SK-N-SH treated with all-trans-retinoic acid at 6 μM for 48 hours (cell line): ENCODE measurements around the gene GORASP1.

Experiments used
- ATAC-seq: fragments of 200-7000 bp; cut with Tn5 transposase; 3 replicates; pipeline ENCODE4 v1.9.1; 2020; ENCODE audit warnings: mild to moderate bottlenecking, moderate library complexity
- ARNTL ChIP-seq: fragments of 450-650 bp; formaldehyde crosslinking; IDR thresholded peaks from 2 replicates; pipeline ENCODE4 v1.5.0; 2020; ENCODE audit warnings: low read depth, mild to moderate bottlenecking, moderate library complexity, borderline replicate concordance
- BACH2 ChIP-seq: fragments of 250-450 bp; sonication (Bioruptor Pico); IDR thresholded peaks from 2 replicates; pipeline ENCODE4 v1.9.0; 2021; ENCODE audit warnings: mild to moderate bottlenecking, borderline replicate concordance
- CSDC2 ChIP-seq: fragments of 250-450 bp; sonication (Bioruptor Pico); IDR thresholded peaks from 2 replicates; pipeline ENCODE4 v1.5.0; 2020; ENCODE audit warnings: mild to moderate bottlenecking, moderate library complexity
- GLIS3 ChIP-seq: fragments of 250-450 bp; sonication (Bioruptor Pico); IDR thresholded peaks from 2 replicates; pipeline ENCODE4 v1.5.0; 2020; ENCODE audit warnings: mild to moderate bottlenecking, moderate library complexity
- ISL1 ChIP-seq: fragments of 250-450 bp; sonication (Bioruptor Pico); IDR thresholded peaks from 2 replicates; pipeline ENCODE4 v2.1.2; 2022; ENCODE audit warnings: mild to moderate bottlenecking, moderate library complexity
- OSR1 ChIP-seq: fragments of 250-450 bp; sonication (Bioruptor Pico); IDR thresholded peaks from 2 replicates; pipeline ENCODE4 v1.8.0; 2022; ENCODE audit warnings: moderate library complexity, mild to moderate bottlenecking, inconsistent platforms
- PPARA ChIP-seq: fragments of 250-450 bp; sonication (Bioruptor Pico); IDR thresholded peaks from 2 replicates; pipeline ENCODE4 v1.5.0; 2020; ENCODE audit warnings: mild to moderate bottlenecking, borderline replicate concordance
- RARB ChIP-seq: fragments of 250-450 bp; sonication (Bioruptor Pico); IDR thresholded peaks from 2 replicates; pipeline ENCODE4 v1.8.0; 2021; ENCODE audit warnings: mild to moderate bottlenecking, moderate library complexity
- TCF4 ChIP-seq: fragments of 250-450 bp; sonication (Bioruptor Pico); IDR thresholded peaks from 2 replicates; pipeline ENCODE4 v1.8.0; 2021; ENCODE audit warnings: mild to moderate bottlenecking, moderate library complexity, borderline replicate concordance
- TOX ChIP-seq: fragments of 250-450 bp; sonication (Bioruptor Pico); IDR thresholded peaks from 2 replicates; pipeline ENCODE4 v1.8.0; 2021; ENCODE audit warnings: mild to moderate bottlenecking, moderate library complexity, borderline replicate concordance
- ZC3H10 ChIP-seq: fragments of 250-450 bp; sonication (Bioruptor Pico); IDR thresholded peaks from 2 replicates; pipeline ENCODE4 v1.5.1; 2021; ENCODE audit warnings: mild to moderate bottlenecking, moderate library complexity
- ZFP3 ChIP-seq: fragments of 250-450 bp; sonication (Bioruptor Pico); IDR thresholded peaks from 2 replicates; pipeline ENCODE4 v1.5.0; 2020; ENCODE audit warnings: mild to moderate bottlenecking, moderate library complexity
- ZFP30 ChIP-seq: fragments of 450-650 bp; formaldehyde crosslinking; IDR thresholded peaks from 2 replicates; pipeline ENCODE4 v1.5.0; 2022; ENCODE audit warnings: mild to moderate bottlenecking, moderate library complexity
- ZNF565 ChIP-seq: fragments of 450-650 bp; formaldehyde crosslinking; conservative IDR thresholded peaks from 2 replicates; pipeline ENCODE4 v1.5.0; 2020; ENCODE audit warnings: low read depth, mild to moderate bottlenecking, moderate library complexity
- ZNF70 ChIP-seq: fragments of 450-650 bp; formaldehyde crosslinking; IDR thresholded peaks from 2 replicates; pipeline ENCODE4 v1.5.0; 2020; ENCODE audit warnings: mild to moderate bottlenecking, moderate library complexity
- TF ChIP-seq, protein P1 (sequence below): fragments of 250-450 bp; sonication (Bioruptor Pico); IDR thresholded peaks from 2 replicates; pipeline ENCODE4 v1.5.0; 2020; ENCODE audit warnings: mild to moderate bottlenecking, moderate library complexity
- TF ChIP-seq, protein P2 (sequence below): fragments of 250-450 bp; sonication (Bioruptor Pico); IDR thresholded peaks from 2 replicates; pipeline ENCODE4 v1.5.1; 2021; ENCODE audit warnings: mild to moderate bottlenecking, moderate library complexity
- TF ChIP-seq, protein P3 (sequence below): fragments of 250-450 bp; sonication (Bioruptor Pico); IDR thresholded peaks from 2 replicates; pipeline ENCODE4 v1.8.0; 2020; ENCODE audit warnings: mild to moderate bottlenecking, moderate library complexity, borderline replicate concordance
- TF ChIP-seq, protein P4 (sequence below): fragments of 250-450 bp; sonication (Bioruptor Pico); IDR thresholded peaks from 2 replicates; pipeline ENCODE4 v1.5.1; 2020; ENCODE audit warnings: low read depth, mild to moderate bottlenecking, moderate library complexity
- TF ChIP-seq, protein P5 (sequence below): fragments of 250-450 bp; sonication (Bioruptor Pico); IDR thresholded peaks from 2 replicates; pipeline ENCODE4 v1.8.0; 2021; ENCODE audit warnings: low read depth, mild to moderate bottlenecking, moderate library complexity, borderline replicate concordance

GORASP1 gene

DNA sequence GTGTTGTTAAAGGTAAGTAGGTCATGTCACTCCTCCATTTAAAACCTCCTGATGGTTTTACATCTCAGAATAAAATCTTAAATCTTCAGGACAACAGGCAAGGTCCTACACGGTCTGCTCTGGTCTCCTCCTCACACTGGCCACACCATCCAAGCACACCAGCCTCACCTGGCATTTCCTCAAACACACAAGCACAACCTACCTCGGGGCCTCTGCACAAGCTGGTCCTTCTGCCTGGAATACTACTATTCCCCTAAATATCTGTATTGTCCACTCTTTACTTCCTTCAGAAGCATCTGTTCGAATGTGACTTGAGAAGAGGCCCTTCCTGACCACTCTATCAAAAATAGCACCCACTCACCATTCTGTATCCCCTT is 1.8 kb downstream of the GORASP1 start:
- no peak for ATAC-seq
- TF ChIP-seq TCF4 (no peak), ZNF565 (CRISPR knock-in tag) (no peak), ISL1 (CRISPR knock-in tag) (no peak), ZC3H10 (CRISPR knock-in tag) (no peak), OSR1 (CRISPR knock-in tag) (no peak), ZFP3 (CRISPR knock-in tag) (no peak), TOX (CRISPR knock-in tag) (no peak), RARB (no peak), BACH2 (CRISPR knock-in tag) (no peak), PPARA (no peak), GLIS3 (CRISPR knock-in tag) (no peak)
- TF ChIP-seq, protein P1, sequence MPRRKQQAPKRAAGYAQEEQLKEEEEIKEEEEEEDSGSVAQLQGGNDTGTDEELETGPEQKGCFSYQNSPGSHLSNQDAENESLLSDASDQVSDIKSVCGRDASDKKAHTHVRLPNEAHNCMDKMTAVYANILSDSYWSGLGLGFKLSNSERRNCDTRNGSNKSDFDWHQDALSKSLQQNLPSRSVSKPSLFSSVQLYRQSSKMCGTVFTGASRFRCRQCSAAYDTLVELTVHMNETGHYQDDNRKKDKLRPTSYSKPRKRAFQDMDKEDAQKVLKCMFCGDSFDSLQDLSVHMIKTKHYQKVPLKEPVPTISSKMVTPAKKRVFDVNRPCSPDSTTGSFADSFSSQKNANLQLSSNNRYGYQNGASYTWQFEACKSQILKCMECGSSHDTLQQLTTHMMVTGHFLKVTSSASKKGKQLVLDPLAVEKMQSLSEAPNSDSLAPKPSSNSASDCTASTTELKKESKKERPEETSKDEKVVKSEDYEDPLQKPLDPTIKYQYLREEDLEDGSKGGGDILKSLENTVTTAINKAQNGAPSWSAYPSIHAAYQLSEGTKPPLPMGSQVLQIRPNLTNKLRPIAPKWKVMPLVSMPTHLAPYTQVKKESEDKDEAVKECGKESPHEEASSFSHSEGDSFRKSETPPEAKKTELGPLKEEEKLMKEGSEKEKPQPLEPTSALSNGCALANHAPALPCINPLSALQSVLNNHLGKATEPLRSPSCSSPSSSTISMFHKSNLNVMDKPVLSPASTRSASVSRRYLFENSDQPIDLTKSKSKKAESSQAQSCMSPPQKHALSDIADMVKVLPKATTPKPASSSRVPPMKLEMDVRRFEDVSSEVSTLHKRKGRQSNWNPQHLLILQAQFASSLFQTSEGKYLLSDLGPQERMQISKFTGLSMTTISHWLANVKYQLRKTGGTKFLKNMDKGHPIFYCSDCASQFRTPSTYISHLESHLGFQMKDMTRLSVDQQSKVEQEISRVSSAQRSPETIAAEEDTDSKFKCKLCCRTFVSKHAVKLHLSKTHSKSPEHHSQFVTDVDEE = no peak
- TF ChIP-seq, protein P2, sequence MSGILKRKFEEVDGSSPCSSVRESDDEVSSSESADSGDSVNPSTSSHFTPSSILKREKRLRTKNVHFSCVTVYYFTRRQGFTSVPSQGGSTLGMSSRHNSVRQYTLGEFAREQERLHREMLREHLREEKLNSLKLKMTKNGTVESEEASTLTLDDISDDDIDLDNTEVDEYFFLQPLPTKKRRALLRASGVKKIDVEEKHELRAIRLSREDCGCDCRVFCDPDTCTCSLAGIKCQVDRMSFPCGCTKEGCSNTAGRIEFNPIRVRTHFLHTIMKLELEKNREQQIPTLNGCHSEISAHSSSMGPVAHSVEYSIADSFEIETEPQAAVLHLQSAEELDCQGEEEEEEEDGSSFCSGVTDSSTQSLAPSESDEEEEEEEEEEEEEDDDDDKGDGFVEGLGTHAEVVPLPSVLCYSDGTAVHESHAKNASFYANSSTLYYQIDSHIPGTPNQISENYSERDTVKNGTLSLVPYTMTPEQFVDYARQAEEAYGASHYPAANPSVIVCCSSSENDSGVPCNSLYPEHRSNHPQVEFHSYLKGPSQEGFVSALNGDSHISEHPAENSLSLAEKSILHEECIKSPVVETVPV = no peak
- TF ChIP-seq, protein P3, sequence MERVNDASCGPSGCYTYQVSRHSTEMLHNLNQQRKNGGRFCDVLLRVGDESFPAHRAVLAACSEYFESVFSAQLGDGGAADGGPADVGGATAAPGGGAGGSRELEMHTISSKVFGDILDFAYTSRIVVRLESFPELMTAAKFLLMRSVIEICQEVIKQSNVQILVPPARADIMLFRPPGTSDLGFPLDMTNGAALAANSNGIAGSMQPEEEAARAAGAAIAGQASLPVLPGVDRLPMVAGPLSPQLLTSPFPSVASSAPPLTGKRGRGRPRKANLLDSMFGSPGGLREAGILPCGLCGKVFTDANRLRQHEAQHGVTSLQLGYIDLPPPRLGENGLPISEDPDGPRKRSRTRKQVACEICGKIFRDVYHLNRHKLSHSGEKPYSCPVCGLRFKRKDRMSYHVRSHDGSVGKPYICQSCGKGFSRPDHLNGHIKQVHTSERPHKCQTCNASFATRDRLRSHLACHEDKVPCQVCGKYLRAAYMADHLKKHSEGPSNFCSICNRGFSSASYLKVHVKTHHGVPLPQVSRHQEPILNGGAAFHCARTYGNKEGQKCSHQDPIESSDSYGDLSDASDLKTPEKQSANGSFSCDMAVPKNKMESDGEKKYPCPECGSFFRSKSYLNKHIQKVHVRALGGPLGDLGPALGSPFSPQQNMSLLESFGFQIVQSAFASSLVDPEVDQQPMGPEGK = no peak

DNA sequence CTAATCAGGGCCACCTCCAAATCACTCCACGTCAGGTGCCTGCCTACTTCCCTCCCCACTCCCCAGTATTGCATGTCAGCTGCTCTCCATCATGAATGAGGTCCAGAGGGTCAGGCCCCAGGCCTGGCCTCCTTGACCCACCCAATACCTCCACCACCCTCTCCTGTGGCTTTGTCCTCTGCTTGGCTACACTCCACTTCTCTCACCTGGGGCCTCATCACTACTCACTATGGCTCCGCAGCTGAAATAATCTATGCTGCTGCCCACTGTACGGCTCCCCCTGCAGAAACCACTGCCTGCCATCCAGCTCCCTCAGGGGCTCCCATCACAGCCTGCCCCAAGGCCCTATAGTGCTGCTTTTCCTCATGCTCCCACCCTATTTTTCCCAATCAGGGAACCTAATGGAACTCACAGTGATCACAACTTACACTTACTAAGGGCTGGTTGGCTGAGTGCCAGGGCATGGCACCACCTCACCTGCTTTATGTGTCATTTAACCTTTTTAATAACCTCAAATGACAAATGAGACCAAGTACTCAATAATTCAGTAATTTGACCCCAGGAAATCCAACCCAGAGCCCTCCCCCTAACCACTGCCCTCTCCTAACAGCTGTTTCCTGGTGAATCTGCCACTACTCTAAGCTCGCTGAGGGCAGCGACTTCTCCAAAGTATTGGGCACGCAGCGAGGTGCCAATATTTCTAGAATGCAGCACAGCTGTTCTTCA is 2.3 kb downstream of the GORASP1 start:
- no peak for ATAC-seq
- no peak for TF ChIP-seq ARNTL (CRISPR knock-in tag)
- TF ChIP-seq ZNF565 (CRISPR knock-in tag) = no peak
- no peak for TF ChIP-seq ZFP3 (CRISPR knock-in tag)
- TF ChIP-seq, protein P4, sequence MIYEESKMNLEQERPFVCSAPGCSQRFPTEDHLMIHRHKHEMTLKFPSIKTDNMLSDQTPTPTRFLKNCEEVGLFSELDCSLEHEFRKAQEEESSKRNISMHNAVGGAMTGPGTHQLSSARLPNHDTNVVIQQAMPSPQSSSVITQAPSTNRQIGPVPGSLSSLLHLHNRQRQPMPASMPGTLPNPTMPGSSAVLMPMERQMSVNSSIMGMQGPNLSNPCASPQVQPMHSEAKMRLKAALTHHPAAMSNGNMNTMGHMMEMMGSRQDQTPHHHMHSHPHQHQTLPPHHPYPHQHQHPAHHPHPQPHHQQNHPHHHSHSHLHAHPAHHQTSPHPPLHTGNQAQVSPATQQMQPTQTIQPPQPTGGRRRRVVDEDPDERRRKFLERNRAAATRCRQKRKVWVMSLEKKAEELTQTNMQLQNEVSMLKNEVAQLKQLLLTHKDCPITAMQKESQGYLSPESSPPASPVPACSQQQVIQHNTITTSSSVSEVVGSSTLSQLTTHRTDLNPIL (CRISPR knock-in tag) = no peak
- TF ChIP-seq ZC3H10 (CRISPR knock-in tag) = no peak
- TF ChIP-seq, protein P5, sequence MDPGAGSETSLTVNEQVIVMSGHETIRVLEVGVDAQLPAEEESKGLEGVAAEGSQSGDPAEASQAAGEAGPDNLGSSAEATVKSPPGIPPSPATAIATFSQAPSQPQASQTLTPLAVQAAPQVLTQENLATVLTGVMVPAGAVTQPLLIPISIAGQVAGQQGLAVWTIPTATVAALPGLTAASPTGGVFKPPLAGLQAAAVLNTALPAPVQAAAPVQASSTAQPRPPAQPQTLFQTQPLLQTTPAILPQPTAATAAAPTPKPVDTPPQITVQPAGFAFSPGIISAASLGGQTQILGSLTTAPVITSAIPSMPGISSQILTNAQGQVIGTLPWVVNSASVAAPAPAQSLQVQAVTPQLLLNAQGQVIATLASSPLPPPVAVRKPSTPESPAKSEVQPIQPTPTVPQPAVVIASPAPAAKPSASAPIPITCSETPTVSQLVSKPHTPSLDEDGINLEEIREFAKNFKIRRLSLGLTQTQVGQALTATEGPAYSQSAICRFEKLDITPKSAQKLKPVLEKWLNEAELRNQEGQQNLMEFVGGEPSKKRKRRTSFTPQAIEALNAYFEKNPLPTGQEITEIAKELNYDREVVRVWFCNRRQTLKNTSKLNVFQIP (CRISPR knock-in tag) = no peak
- TF ChIP-seq, protein P2 = no peak
- TF ChIP-seq TOX (CRISPR knock-in tag) = no peak
- no peak for TF ChIP-seq GLIS3 (CRISPR knock-in tag)
- no peak for TF ChIP-seq ZFP30 (CRISPR knock-in tag)
- TF ChIP-seq PPARA = no peak
- no peak for TF ChIP-seq RARB
- no peak for TF ChIP-seq CSDC2 (CRISPR knock-in tag)
- no peak for TF ChIP-seq ZNF70 (CRISPR knock-in tag)
